GM12801 (cell line): ENCODE results near the gene GNMT.

Source experiments
- TF ChIP-seq, protein P1 (sequence below): IDR thresholded peaks from one replicate; pipeline ENCODE4 v1.5.1; 2011; ENCODE audit warnings: control low read depth; ENCODE audit not compliant: insufficient read length; ENCODE audit errors: extremely low read depth

GNMT gene

DNA sequence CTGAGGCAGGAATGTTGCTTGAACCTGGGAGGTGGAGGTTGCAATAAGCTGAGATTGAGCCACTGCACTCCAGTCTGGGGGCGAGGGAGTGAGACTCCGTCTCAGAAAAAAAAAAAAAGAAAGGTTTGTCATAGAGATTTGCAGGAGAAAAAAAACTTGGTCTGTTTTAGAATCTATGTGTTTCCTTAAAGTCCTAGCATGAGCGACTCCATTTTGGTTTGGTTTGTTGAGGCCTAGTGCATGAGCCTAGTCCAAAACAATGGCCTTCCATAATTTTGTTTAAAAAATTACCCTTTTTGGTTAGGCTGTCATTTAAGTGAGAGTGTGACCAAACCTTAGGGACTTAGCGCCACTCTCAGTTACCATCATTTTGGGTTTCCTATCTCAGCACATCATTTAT lies 8.2 kb upstream of the GNMT start:
- TF ChIP-seq, protein P1, sequence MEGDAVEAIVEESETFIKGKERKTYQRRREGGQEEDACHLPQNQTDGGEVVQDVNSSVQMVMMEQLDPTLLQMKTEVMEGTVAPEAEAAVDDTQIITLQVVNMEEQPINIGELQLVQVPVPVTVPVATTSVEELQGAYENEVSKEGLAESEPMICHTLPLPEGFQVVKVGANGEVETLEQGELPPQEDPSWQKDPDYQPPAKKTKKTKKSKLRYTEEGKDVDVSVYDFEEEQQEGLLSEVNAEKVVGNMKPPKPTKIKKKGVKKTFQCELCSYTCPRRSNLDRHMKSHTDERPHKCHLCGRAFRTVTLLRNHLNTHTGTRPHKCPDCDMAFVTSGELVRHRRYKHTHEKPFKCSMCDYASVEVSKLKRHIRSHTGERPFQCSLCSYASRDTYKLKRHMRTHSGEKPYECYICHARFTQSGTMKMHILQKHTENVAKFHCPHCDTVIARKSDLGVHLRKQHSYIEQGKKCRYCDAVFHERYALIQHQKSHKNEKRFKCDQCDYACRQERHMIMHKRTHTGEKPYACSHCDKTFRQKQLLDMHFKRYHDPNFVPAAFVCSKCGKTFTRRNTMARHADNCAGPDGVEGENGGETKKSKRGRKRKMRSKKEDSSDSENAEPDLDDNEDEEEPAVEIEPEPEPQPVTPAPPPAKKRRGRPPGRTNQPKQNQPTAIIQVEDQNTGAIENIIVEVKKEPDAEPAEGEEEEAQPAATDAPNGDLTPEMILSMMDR = no peak

DNA sequence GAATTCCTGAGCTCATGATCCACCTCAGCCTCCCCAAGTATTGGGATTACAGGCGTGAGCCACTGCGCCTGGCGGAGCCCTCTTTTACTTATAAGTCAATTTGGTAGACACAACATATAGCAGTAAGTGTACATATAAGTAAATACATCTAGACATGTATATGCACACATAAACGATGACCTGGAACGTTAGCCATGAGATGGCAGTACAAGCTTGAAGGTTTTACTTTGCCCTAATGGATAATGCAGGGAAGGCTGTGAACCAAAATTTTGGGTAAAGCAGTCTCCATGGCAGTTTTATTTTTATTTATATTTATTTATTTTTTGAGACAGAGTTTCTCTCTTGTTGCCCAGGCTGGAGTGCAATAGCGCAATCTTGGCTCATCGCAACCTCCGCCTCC lies 2.4 kb upstream of the GNMT start:
- TF ChIP-seq, protein P1 = no peak

DNA sequence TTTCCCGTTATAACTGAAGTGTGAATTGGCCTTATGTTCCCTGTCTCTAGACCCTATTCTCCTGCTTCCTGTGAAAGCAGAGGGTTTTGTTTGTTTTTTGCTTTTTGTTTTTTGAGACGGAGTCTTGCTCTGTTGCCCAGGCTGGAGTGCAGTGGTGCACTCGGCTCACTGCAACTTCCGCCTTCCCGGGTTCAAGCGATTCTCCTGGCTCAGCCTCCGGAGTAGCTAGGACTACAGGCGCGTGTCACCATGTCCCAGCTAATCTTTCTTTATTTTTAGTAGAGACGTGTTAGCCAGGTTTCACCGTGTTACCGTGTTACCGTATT lies 674 bp upstream of the GNMT start:
- TF ChIP-seq, protein P1 = no peak

DNA sequence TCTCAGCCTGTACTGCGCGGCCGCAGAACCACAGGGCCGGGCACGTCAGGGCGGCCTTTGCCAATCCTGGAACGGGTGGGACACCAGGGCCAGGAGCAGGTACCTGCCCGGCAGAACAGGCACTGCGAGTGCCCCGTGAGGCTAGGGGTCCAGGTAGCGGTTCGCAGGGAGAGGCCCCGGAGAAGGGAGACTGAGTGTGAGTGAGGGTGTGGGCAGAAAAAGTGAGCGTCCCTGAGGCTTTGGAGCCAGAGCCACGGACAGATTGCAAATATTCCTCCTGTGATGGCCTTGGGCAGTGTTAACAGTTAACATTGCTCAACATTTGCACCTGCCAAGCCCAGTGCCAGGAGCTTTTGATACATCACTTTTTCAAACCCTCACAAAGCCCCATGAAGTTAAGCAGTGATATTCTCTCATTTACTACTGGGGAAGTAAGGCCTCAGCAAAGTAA lies 491 bp downstream of the GNMT start:
- TF ChIP-seq, protein P1 = no peak

DNA sequence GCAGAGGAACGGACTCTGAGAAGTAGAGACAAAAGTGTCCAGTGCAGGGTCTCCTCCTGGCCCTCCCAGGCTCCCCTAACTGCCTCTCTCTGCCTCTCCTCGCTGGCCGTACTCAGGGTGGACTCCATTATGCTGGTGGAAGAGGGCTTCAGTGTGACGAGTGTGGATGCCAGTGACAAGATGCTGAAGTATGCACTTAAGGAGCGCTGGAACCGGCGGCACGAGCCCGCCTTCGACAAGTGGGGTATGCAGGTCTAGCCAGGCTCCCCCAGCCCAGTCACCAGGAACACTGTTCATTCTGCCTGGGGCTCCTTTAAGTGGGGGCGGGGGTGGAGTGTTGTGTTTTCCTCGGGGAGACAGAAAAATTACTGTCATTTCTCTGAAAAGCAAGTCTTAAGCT lies 1.5 kb downstream of the GNMT start:
- TF ChIP-seq, protein P1 = no peak

DNA sequence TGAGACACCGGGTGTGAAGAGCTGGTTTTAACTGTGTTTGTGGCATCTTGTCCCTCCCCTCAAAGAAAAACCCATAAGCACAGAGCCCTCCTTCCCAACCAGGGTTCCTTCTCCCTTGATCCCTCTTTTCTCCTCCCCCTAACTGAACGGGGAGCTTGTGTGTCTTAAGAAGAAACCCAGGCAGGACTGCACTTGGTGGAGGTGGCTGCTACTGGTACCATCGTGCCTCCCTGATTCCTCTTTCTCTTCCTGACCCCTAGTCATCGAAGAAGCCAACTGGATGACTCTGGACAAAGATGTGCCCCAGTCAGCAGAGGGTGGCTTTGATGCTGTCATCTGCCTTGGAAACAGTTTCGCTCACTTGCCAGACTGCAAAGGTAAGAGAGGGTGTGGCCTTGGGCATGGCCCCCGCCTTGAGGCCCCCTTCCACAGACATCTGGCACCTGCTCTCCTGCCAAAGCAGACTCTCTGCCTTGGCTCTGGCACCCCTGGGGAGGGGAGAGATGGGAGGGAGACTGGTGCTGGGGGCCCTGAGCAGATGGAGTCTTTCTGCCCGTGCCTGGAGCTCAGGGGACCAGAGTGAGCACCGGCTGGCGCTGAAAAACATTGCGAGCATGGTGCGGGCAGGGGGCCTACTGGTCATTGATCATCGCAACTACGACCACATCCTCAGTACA lies 2.1 kb downstream of the GNMT start:
- TF ChIP-seq, protein P1 = no peak

DNA sequence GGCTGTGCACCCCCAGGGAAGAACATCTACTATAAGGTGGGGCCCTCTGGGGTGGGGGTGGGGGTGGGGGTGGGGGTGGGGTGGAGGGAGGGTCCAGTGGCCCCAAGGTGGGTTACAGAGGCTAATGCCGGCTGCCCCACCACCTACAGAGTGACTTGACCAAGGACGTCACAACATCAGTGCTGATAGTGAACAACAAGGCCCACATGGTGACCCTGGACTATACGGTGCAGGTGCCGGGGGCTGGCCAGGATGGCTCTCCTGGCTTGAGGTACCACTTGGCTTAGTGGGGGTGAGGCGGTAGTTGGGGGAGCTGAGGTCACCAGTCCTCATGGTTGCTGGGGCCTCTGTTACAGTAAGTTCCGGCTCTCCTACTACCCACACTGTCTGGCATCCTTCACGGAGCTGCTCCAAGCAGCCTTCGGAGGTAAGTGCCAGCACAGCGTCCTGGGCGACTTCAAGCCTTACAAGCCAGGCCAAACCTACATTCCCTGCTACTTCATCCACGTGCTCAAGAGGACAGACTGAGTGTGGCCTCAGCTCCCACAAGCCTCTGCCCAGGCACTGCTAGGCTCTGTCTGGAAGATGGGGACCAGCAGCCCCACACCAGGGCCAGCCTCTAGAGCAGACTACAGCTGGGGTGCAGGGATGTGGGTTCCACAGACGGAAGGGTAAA lies 2.8 kb downstream of the GNMT start:
- TF ChIP-seq, protein P1 = no peak
